Measurements from ENCODE around the gene GP9. TPM values are rescaled to one million over a fixed set of nuclear protein-coding genes. Genes with fewer than 3 reads are reported as not detected.

Gene GP9
- total RNA-seq, 4 donors from 2014 or later, result 0.35 TPM; not detected in 3

GRCh38 chr3:129028866-129029265 lies 31.7 kb upstream of the GP9 start:
- H3K36me3 ChIP-seq, result no peaks in the 10 kb centered on the region
- H3K9me3 ChIP-seq, result no peaks in the 10 kb centered on the region
- TF ChIP-seq CTCF (IDR thresholded peaks at IDR 0.05) (no peak), POLR2A (IDR thresholded peaks at IDR 0.05) (no peak)
- H3K4me1 ChIP-seq, result no peaks in the 10 kb centered on the region
- H3K27ac ChIP-seq, result no peak overlapping the region
- no peak for DNase-seq
- intact Hi-C loops (cut with DNase I; ENCODE audit: low total_unique reads), result no loop called here
- H3K4me3 ChIP-seq, result no peak overlapping the region
- no peaks in the 10 kb centered on the region for H3K27me3 ChIP-seq

GRCh38 chr3:129030611-129031010 lies 30.0 kb upstream of the GP9 start:
- H3K9me3 ChIP-seq, result no peaks in the 10 kb centered on the region
- no peak overlapping the region for H3K4me3 ChIP-seq
- intact Hi-C loops (cut with DNase I; ENCODE audit: low total_unique reads), result no loop called here
- DNase-seq, result no peak
- H3K27ac ChIP-seq, result no peak overlapping the region
- TF ChIP-seq POLR2A (IDR thresholded peaks at IDR 0.05) (no peak), CTCF (IDR thresholded peaks at IDR 0.05) (no peak)
- H3K27me3 ChIP-seq, result no peaks in the 10 kb centered on the region
- H3K36me3 ChIP-seq, result no peaks in the 10 kb centered on the region
- no peaks in the 10 kb centered on the region for H3K4me1 ChIP-seq

- TF ChIP-seq POLR2A (IDR thresholded peaks at IDR 0.05) (no peak), CTCF (IDR thresholded peaks at IDR 0.05) (no peak)
- intact Hi-C loops (cut with DNase I; ENCODE audit: low total_unique reads), result no loop called here
- H3K27me3 ChIP-seq, result no peaks in the 10 kb centered on the region
- H3K36me3 ChIP-seq, result no peaks in the 10 kb centered on the region
- H3K4me1 ChIP-seq, result no peaks in the 10 kb centered on the region
- DNase-seq, result no peak
- H3K4me3 ChIP-seq, result no peak overlapping the region
- no peak overlapping the region for H3K27ac ChIP-seq
- H3K9me3 ChIP-seq, result no peaks in the 10 kb centered on the region
Measured at GRCh38 chr3:129031476-129032215, 28.9 kb upstream of the GP9 start.

- no peak for TF ChIP-seq POLR2A (IDR thresholded peaks at IDR 0.05)
- no peak overlapping the region for H3K4me3 ChIP-seq
- intact Hi-C loops (cut with DNase I; ENCODE audit: low total_unique reads), result no loop called here
- H3K27me3 ChIP-seq, result no peaks in the 10 kb centered on the region
- H3K9me3 ChIP-seq, result no peaks in the 10 kb centered on the region
- no peak for DNase-seq
- no peaks in the 10 kb centered on the region for H3K36me3 ChIP-seq
- H3K27ac ChIP-seq, result no peak overlapping the region
- H3K4me1 ChIP-seq, result no peaks in the 10 kb centered on the region
Measured at GRCh38 chr3:129032716-129033115, 27.9 kb upstream of the GP9 start.

GRCh38 chr3:129033151-129033550 lies 27.4 kb upstream of the GP9 start:
- no peaks in the 10 kb centered on the region for H3K27me3 ChIP-seq
- H3K4me1 ChIP-seq, result no peaks in the 10 kb centered on the region
- no peaks in the 10 kb centered on the region for H3K36me3 ChIP-seq
- no peak for TF ChIP-seq POLR2A (IDR thresholded peaks at IDR 0.05)
- TF ChIP-seq CTCF (IDR thresholded peaks at IDR 0.05), result no peak
- intact Hi-C loops (cut with DNase I; ENCODE audit: low total_unique reads), result no loop called here
- no peak overlapping the region for H3K4me3 ChIP-seq
- DNase-seq, result no peak
- no peak overlapping the region for H3K27ac ChIP-seq
- H3K9me3 ChIP-seq, result no peaks in the 10 kb centered on the region
